Measurements from ENCODE around the gene ZDHHC11.
"Not testable (repeated sequence)": the region's sequence is repeated elsewhere in the genome, so short reads cannot be mapped to it uniquely, and the experiment has no call there.

GRCh38 chr5:844426-844825 is 6.4 kb downstream of the ZDHHC11 start:
- not testable (repeated sequence) for TF ChIP-seq CTCF, POLR2A (IDR thresholded peaks at IDR 0.05)
